ENCODE data around the gene RIMOC1.

The RIMOC1 gene

GRCh38 chr5:41903892-41904799 is at the start of gene RIMOC1:
TSS of gene RIMOC1 (plus strand) at chr5:41904344. CDS start at chr5:41904368, 24 bp downstream.
- peak; percentile 98 to 99 for DNase-seq

GRCh38 chr5:41856644-41857491 is 47.3 kb upstream of the RIMOC1 start:
- peak; percentile 33 to 49 for DNase-seq

GRCh38 chr5:41857989-41858388 is 46.2 kb upstream of the RIMOC1 start:
- DNase-seq = no peak

DNA sequence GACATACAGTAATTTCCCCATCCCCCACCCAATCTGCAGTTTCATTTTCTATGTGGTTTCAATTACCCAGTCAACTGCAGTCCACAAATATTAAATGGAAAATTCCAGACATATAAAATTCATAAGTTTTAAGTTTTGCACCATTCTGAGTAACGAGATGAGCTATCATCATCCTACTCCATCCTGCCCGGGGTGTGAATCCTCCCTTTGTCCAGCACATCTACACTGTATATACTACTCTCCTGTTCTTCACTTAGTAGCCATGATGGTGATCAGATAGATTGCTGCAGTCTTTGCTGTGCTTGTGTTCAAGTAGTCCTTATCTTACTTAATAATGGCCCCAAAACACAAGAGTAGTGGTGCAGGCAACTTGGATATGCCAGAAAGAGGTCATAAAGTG is 45.3 kb upstream of the RIMOC1 start:
- DNase-seq = no peak

- no peak for DNase-seq
Observed at GRCh38 chr5:41863871-41864486, 40.2 kb upstream of the RIMOC1 start.

DNA sequence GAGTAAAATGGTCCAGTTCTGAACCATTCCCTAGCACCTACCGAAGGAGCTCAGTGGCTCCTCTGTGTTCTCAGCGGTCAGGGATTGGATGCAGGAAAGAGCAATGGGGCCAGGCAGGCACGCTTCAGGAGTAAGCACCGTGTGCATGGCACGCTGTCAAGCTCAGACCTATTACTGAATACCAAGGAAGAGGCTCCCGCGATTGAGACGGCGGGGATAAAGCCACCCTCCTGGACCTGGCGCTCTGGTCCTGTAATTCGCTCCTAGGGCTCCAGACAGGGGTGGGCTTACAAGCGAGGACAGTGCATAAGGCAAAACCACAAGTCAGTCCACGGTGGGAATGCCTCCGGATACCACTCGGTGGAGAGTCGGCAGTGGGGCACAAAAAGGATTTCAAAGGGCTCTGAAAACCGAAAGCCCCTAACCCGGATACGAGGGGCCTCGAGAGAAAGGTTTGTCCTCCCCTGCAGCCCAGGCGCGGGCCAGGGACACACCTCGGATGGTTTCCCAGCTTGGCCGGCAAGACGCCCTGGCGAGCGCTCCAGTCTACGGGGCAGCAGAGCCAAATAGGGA is 34.9 kb upstream of the RIMOC1 start:
- DNase-seq = peak in 1 of 2 experiments; percentile 23

DNA sequence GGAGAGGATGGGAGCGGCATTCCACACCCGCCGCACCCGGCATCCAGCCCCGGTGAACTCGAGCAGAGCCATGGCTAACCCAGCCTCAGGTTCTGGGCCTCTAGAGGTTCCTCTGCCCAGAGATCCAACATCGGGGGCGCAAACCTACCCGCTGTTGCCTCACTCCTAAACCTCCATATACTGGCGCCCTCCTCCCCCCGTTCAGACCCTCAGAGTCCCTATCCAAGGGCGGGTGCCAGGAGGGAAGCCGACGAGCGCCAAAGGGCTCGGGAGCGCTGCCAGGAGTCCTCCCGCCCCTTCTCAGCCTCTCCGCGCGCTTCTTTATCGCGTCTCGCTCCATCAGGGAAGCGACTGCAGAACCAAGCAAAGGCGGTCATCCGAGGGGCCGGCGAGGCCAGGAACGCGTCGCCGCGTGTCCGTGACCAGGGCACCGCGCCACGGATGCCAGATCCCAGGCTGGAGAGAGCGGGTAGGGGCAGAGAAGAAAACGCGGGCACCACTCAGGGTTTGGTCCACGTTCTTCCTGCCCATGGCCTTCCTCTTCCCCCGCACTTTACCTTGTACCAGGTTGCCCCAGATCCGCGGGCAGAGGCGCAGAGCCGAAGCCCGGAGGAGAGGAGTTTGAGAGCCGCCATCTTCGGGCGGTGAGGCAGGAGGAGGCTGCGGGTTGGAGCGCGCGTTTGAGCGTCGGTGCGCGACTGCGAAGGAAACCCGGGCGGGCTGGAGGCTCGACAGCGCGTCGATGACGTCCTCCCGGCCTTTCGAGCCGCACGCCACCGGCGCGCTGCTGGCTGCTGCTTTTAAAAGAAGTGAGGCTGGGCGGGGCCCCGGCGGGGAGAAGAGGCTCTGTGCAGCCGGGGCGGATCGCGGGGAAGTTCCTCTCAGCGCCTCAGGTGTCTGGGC is 34.2 kb upstream of the RIMOC1 start, which contains the start of gene OXCT1:
TSS of gene OXCT1 (minus strand) at position 702 of the 903 bp plus-strand sequence. CDS start at position 635, 67 bp downstream.
- DNase-seq = peak; percentile 90 to 93

GRCh38 chr5:41870627-41871048 is 33.5 kb upstream of the RIMOC1 start:
- DNase-seq = no peak

DNA sequence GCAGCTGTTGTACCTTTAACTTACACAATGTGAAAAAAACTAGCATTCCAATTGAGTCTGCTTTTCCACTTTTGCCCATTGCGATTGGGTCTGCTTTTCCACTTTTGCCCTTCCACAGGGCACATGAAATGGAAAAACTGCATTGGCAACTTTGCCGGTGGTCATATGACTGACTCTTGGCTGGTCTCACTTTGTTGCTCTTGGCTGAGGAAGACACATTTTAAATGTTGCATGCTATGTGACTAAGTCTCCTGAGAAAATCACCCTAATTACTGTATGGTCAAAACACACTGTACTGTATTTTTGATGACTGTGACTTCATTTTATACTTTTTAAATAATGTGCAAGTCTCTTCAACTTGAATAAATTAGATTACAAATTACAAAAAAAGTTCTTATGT is 32.3 kb upstream of the RIMOC1 start:
- no peak for DNase-seq

DNA sequence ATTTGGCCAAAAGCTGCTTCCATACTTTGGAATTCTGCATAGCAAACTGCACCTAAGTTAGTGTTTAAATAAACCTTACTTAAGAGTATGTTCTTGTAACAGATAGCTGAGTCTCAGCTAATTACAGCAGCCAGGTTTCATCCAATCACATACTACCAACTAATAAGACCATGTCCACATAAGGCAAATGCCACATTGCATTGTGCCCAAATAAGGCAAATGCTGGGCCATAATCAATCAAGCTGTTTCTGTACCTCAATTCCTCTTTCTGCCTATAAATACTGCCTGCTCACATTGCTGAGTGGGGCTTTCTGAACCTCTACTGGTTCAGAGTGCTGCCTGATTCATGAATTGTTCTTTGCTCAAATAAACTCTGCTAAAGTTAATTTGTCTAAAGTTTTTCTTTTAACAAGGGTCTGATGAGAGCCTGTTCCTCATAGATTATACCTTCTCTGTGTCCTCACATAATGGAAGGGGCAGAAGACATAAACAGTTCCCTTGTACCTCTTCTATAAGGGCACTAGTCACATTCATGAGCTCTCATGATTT is 29.6 kb upstream of the RIMOC1 start:
- no peak for DNase-seq

DNA sequence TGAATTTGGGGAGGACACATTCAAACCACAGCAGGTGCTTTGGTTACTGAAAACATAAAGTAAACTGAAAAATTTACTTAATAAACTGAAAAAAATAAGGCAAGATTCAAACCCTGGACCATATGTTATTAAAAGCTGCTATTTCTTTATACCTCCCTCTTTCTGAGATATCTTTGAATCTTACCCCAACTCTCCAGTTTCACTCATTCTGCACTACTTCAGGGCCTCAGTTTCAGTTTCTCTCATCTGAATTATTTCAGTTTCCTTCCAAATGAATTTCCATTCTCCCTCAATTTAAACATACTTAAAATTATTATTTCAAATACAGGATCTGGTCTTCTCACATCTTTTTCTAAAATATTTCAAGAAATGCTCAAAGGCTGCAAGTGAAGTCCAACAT is 29.0 kb upstream of the RIMOC1 start:
- DNase-seq = no peak

GRCh38 chr5:41876678-41877077 is 27.5 kb upstream of the RIMOC1 start:
- no peak for DNase-seq

- DNase-seq = no peak
Observed at GRCh38 chr5:41877408-41877807, 26.7 kb upstream of the RIMOC1 start.

DNA sequence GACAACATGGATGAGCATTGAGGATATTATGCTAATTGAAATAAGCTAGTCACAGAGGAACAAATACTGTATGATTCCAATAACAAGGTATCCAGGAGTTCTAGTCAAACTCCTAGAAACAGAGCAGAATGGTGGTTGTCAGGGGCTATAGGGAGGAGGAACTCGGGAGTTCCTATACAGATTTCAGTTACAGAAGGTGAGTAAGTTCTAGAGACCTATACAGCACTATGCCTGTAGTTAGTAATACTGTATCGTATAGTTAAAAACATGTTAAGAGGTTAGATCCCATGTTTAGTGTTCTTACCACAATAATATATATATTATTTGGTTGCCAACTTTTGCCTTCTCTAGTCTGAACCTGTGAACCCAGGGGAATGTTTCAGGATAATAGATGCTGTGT is 26.0 kb upstream of the RIMOC1 start:
- DNase-seq = no peak

- no peak for DNase-seq
Observed at GRCh38 chr5:41878643-41879478, 25.3 kb upstream of the RIMOC1 start.

DNA sequence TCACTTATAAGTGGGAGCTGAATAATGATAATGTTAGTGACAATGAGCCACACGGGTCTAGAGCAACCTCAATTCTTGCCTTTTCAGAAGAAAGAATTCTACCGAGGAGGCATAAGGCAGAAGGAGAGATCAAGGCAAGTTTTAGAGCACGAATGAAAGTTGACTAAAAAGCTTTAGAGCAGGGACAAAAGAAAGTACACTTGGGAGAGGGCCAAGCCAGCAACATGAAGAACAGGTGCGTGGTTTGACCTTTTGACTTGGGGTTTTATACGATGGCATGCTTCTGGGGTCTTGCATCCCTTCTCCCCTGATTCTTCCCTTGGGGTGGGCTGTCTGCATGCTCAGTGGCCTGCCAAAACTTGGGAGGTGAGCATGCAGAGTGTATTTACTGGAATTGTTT is 21.4 kb upstream of the RIMOC1 start:
- no peak for DNase-seq

GRCh38 chr5:41883243-41883642 is 20.9 kb upstream of the RIMOC1 start:
- DNase-seq = no peak

DNA sequence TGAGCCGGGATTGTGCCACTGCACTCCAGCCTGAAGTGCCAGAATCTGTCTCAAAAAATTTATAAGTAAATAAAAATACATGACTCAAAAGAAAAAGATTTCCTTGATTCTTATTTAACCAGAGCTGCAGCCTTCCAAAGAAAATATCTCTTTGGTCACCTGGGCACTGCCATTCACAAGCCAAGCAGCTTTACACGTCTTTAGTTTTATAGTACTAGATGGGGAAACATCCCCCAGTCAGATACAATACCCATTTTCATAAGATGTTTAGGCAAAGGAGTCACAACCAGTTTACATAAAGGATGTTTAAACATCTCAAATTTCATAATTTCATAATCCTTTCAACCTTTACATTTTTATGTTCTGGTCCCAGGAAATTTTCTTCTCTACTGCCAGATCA is 20.2 kb upstream of the RIMOC1 start:
- DNase-seq = no peak

GRCh38 chr5:41885286-41885685 is 18.9 kb upstream of the RIMOC1 start:
- no peak for DNase-seq

- no peak for DNase-seq
Observed at GRCh38 chr5:41891066-41891707, 13.0 kb upstream of the RIMOC1 start.
